GM12892 (cell line): Measurements from ENCODE around the gene TSPO.

ENCODE experiments used
- POLR2A ChIP-seq: IDR thresholded peaks from 2 replicates; pipeline ENCODE4 v1.6.1; 2011; ENCODE audit warnings: low read depth, low read length, control low read depth
- POLR2AphosphoS5 ChIP-seq: IDR thresholded peaks from 2 replicates; pipeline ENCODE4 v1.6.1; 2011; ENCODE audit warnings: low read depth, low read length, control low read depth

DNA sequence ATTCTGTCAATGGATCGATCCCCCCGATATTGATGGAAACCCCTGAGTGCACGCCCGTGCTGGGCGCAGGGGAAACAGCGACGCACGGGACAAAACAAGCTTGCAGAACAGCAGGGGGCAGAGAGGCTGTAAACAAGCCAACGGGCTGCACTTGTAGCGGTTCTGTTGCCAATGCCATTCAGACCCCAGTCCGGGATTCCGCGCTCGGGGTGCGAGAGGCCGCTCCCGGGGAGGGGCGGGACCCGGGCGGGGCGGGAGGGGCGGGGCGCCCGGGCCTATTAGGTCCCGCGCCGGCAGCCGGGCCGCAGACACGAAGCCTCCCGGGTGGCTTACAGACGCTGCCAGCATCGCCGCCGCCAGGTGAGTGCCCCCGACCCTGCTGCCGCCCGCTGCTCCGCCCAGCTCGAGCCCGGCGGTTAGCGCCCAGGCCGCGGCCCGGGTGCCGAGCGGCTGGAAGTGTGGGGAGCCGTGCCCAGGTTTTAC lies 40.9 kb upstream of the TSPO start, which contains the start of gene BIK:
- TF ChIP-seq POLR2A, result no peak
- TF ChIP-seq POLR2AphosphoS5, result no peak
